Chondrocyte (in vitro differentiated cells): ENCODE data around the gene PRMT3. TPM values are rescaled to one million over a fixed set of nuclear protein-coding genes. Genes with fewer than 3 reads are reported as not detected.

Experiments
- DNase-seq: peaks from one replicate; pipeline ENCODE4 v3.0.0; 2021; ENCODE audit warnings: mixed read lengths, low spot score
- H3K27ac Mint-ChIP-seq: one replicate; pipeline ENCODE4 v1.8.0; 2021; ENCODE audit warnings: mild to moderate bottlenecking, moderate library complexity, mixed read lengths; ENCODE audit not compliant: unreplicated experiment
- H3K27me3 Mint-ChIP-seq: 2 replicates; pipeline ENCODE4 v1.8.0; 2021; ENCODE audit warnings: low read depth, mixed read lengths
- H3K36me3 Mint-ChIP-seq: 2 replicates; pipeline ENCODE4 v1.8.0; 2021; ENCODE audit warnings: low read depth, mixed read lengths
- H3K4me1 Mint-ChIP-seq: 2 replicates; pipeline ENCODE4 v1.8.0; 2021; ENCODE audit warnings: low read depth, mild to moderate bottlenecking, mixed read lengths
- H3K4me3 Mint-ChIP-seq: one replicate; pipeline ENCODE4 v1.8.0; 2021; ENCODE audit warnings: mild to moderate bottlenecking, moderate library complexity, mixed read lengths; ENCODE audit not compliant: unreplicated experiment
- H3K9me3 Mint-ChIP-seq: 2 replicates; pipeline ENCODE4 v1.8.0; 2021; ENCODE audit warnings: low read depth, mixed read lengths
- CTCF ChIP-seq: fragments of 200-600 bp; sonication (generic); IDR thresholded peaks from 2 replicates; pipeline ENCODE4 v1.5.0; 2021; ENCODE audit warnings: antibody characterized with exemption, mild to moderate bottlenecking, moderate library complexity
- total RNA-seq: library from RNA; stranded (reverse); gene quantifications from 3 replicates; pipeline ENCODE4 v1.2.1, GENCODE V29; 2021

PRMT3 gene
- total RNA-seq, 1 donor from 2014 or later: 10.6 TPM

- Mint-ChIP-seq H3K36me3 (peaks cover 3% of the 10 kb centered on the region), H3K4me1 (no peaks in the 10 kb centered on the region), H3K9me3 (no peaks in the 10 kb centered on the region), H3K27ac (no peak overlapping the region), H3K4me3 (no peak overlapping the region), H3K27me3 (no peaks in the 10 kb centered on the region)
- TF ChIP-seq CTCF: no peak
- no peak for DNase-seq
Measured at GRCh38 chr11:20453657-20454316, 66.3 kb downstream of the PRMT3 start.

DNA sequence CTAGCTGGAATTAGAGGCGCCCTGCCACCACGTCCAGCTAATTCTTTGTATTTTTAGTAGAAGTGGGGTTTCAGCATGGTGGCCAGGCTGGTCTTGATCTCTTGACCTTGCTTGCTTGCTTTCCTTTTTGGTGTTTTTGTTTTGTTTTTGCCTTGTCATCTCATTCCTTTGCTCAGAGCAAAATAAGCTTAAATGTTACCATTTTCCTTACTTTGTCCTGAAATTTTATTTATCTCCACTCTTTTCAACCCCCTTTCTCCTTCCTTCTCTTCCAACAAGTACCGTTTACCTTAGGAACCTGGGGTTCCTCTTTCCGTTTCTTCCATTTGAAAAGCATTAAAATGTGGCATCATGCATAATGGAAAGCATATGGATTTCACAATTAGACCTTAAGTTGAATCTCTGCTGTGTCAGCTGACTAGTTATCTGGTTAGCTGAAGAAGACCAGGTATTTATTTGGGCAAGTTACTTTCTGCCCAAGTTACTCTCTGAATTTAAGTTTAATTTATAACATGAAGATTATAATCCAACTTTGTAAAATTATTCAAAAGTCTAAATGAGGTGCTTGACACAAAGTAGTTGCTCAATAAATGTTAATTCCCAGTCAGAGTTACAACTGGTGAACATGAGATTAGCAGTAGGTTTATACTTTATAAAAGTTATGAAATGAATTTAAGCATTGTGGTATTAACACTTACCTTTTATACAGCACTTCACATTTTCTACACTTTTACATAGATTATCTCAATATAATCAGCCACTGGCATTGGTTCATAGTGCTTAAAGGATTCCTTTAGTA, 69.7 kb downstream of the PRMT3 start:
- no peak for TF ChIP-seq CTCF
- H3K4me1 Mint-ChIP-seq: no peaks in the 10 kb centered on the region
- no peaks in the 10 kb centered on the region for H3K9me3 Mint-ChIP-seq
- H3K27ac Mint-ChIP-seq: peak overlapping the region; percentile 63
- H3K36me3 Mint-ChIP-seq: peaks cover 4% of the 10 kb centered on the region
- DNase-seq: no peak
- no peak overlapping the region for H3K4me3 Mint-ChIP-seq
- H3K27me3 Mint-ChIP-seq: no peaks in the 10 kb centered on the region

- Mint-ChIP-seq H3K9me3 (no peaks in the 10 kb centered on the region), H3K27me3 (no peaks in the 10 kb centered on the region), H3K4me1 (no peaks in the 10 kb centered on the region), H3K36me3 (peaks cover 7% of the 10 kb centered on the region), H3K4me3 (no peak overlapping the region), H3K27ac (no peak overlapping the region)
- TF ChIP-seq CTCF: no peak
- DNase-seq: no peak
Measured at GRCh38 chr11:20457934-20458680, 70.6 kb downstream of the PRMT3 start.

- TF ChIP-seq CTCF: no peak
- Mint-ChIP-seq H3K36me3 (peaks cover 9% of the 10 kb centered on the region), H3K4me3 (no peak overlapping the region), H3K27me3 (no peaks in the 10 kb centered on the region), H3K4me1 (no peaks in the 10 kb centered on the region), H3K27ac (no peak overlapping the region), H3K9me3 (no peaks in the 10 kb centered on the region)
- DNase-seq: no peak
Measured at GRCh38 chr11:20458905-20459632, 71.6 kb downstream of the PRMT3 start.

GRCh38 chr11:20459865-20460264, 72.3 kb downstream of the PRMT3 start:
- DNase-seq: no peak
- Mint-ChIP-seq H3K9me3 (no peaks in the 10 kb centered on the region), H3K4me1 (no peaks in the 10 kb centered on the region), H3K4me3 (no peak overlapping the region), H3K36me3 (peaks cover 9% of the 10 kb centered on the region), H3K27ac (no peak overlapping the region), H3K27me3 (no peaks in the 10 kb centered on the region)
- no peak for TF ChIP-seq CTCF
